Ovary (tissue), 9 donors: Measurements from ENCODE around the gene LDLR. TPM values are rescaled to one million over a fixed set of nuclear protein-coding genes. Genes with fewer than 3 reads are reported as not detected.
"Not testable (repeated sequence)": the region's sequence is repeated elsewhere in the genome, so short reads cannot be mapped to it uniquely, and the experiment has no call there.

Experiments
- DNase-seq, 5 donors: peaks; one replicate each; pipeline ENCODE4 v3.0.0-alpha.2; 2019 to 2020
- H3K27ac ChIP-seq, 2 donors: fragments of 200-600 bp; one replicate each; pipeline versions ENCODE4 v1.5.1 to v1.8.0; 2019 to 2022
- H3K27me3 ChIP-seq: fragments of 200-600 bp; one replicate; pipeline ENCODE4 v1.8.0; 2022
- H3K36me3 ChIP-seq: fragments of 200-600 bp; sonication (generic); one replicate; pipeline ENCODE4 v1.5.1; 2019
- H3K4me1 ChIP-seq: one replicate; pipeline ENCODE4 v1.8.1; 2013; ENCODE audit warnings: mild to moderate bottlenecking, moderate library complexity; ENCODE audit not compliant: insufficient read depth
- H3K4me3 ChIP-seq: fragments of 200-600 bp; sonication (generic); one replicate; pipeline ENCODE4 v1.5.1; 2017
- H3K9me3 ChIP-seq, 2 donors: fragments of 200-600 bp in 1 of 2; sonication (generic) in 1 of 2; one replicate each; pipeline versions ENCODE4 v1.5.1 to v1.8.1; 2013 to 2019; ENCODE audit warnings: mild to moderate bottlenecking in 1 of 2, moderate library complexity in 1 of 2
- EP300 ChIP-seq: sonication (generic); formaldehyde crosslinking; IDR thresholded peaks from one replicate; pipeline ENCODE4 v1.6.1; 2017; ENCODE audit warnings: antibody characterized with exemption
- POLR2A ChIP-seq: fragments of 450-650 bp; IDR thresholded peaks from one replicate; pipeline ENCODE4 v1.6.1; 2017; ENCODE audit warnings: antibody characterized with exemption, mild to moderate bottlenecking, moderate library complexity
- WGBS, 3 donors: extraction: QIAGEN DNeasy Blood & Tissue Kit in 1 of 3; methylation state at CpG; one replicate each; pipeline versions ENCODE4 v1.1.5 to v1.1.7; 2013 to 2017; 5-methylcytosine and 5-hydroxymethylcytosine counted together
- intact Hi-C, 4 donors: fragments of 100-400 bp; cut with DNase I; formaldehyde crosslinking; loops; one replicate each; pipeline versions ENCODE4 v1.11.0 to v1.15.1; 2022 to 2023
- polyA plus RNA-seq, 2 donors: library from polyadenylated mRNA; stranded (reverse); fragments of 200-250 nt in 1 of 2; fragments of 350-450 nt in 1 of 2; fragmentation: Illumina TruSeq in 1 of 2; extraction: RNeasy Lipid Tissue Mini Kit (QIAGEN cat#74804) in 1 of 2; gene quantifications; one replicate each; pipeline ENCODE4 v1.2.3, GENCODE V29; 2013 to 2014
- total RNA-seq, 7 donors: library from RNA; depleted of rRNA in 2 of 7; stranded (reverse); fragments of >200 nt in 2 of 7; fragmentation: NEBNext Ultra II Directional in 3 of 7; extraction: Animal tissue kit (Norgen Biotek cat#: 25700) in 3 of 7; gene quantifications; one replicate each; pipeline versions ENCODE4 v1.1.0 to v1.2.4, GENCODE V29; 2016 to 2023
- TF ChIP-seq, protein P1 (sequence below), 3 donors: fragments of 450-650 bp in 2 of 3; fragments of 200-600 bp in 1 of 3; IDR thresholded peaks; one replicate each; pipeline versions ENCODE4 v1.5.1 to v1.8.0; 2016 to 2022; ENCODE audit warnings: antibody characterized with exemption in 3 of 3, mild to moderate bottlenecking in 1 of 3
- donor health status: DM: no; HTN: no; CAD: no; lungs with moderate emphysema.
- donor health status: DM: no; HTN: no; CAD: no.
- donor health status: Bipolar disorder and iron deficiency.
- donor health status: DM: yes; HTN: yes; CAD: no.
- donor health status: DM: no; HTN: no; CAD: no.
- donor health status: DM: yes; HTN: yes; CAD: no.

LDLR gene
- total and polyA plus RNA-seq, 9 donors, result 31.1 to 436 (median 141) TPM

GRCh38 chr19:11136400-11137101, 47.3 kb downstream of the LDLR start:
- H3K9me3 ChIP-seq, result no peaks in the 10 kb centered on the region
- intact Hi-C loops, result loop anchor here in 1 of 4 donors (1.0 kb wide), 1 partner anchor 68 kb away; no protein-coding TSS in a partner anchor
- 62 to 75% (median 65%) methylated on average over 14 of the region's 14 CpGs for WGBS, 3 donors
- no peaks in the 10 kb centered on the region for H3K36me3 ChIP-seq
- DNase-seq, result no peak
- peak overlapping the region; percentile 74 to 85 for H3K27ac ChIP-seq
- TF ChIP-seq EP300, result no peak
- TF ChIP-seq POLR2A, result no peak
- no peaks in the 10 kb centered on the region for H3K27me3 ChIP-seq
- no peak overlapping the region for H3K4me3 ChIP-seq
- peaks cover 17% of the 10 kb centered on the region for H3K4me1 ChIP-seq

GRCh38 chr19:11137542-11138384, 48.5 kb downstream of the LDLR start:
- intact Hi-C loops, result loop anchor here (1.0 to 2.0 kb wide), 3 partner anchors 66 to 67 kb away; no protein-coding TSS in a partner anchor
- DNase-seq, result peak; percentile 89 to 91 (median 90)
- Histone ChIP-seq H3K9me3 (no peaks in the 10 kb centered on the region), H3K27ac (peak overlapping the region; percentile 85 to 88), H3K36me3 (no peaks in the 10 kb centered on the region), H3K27me3 (no peaks in the 10 kb centered on the region), H3K4me1 (peaks cover 23% of the 10 kb centered on the region), H3K4me3 (peak overlapping the region; percentile 32)
- TF ChIP-seq EP300, result no peak
- TF ChIP-seq POLR2A, result no peak
- TF ChIP-seq, protein P1, sequence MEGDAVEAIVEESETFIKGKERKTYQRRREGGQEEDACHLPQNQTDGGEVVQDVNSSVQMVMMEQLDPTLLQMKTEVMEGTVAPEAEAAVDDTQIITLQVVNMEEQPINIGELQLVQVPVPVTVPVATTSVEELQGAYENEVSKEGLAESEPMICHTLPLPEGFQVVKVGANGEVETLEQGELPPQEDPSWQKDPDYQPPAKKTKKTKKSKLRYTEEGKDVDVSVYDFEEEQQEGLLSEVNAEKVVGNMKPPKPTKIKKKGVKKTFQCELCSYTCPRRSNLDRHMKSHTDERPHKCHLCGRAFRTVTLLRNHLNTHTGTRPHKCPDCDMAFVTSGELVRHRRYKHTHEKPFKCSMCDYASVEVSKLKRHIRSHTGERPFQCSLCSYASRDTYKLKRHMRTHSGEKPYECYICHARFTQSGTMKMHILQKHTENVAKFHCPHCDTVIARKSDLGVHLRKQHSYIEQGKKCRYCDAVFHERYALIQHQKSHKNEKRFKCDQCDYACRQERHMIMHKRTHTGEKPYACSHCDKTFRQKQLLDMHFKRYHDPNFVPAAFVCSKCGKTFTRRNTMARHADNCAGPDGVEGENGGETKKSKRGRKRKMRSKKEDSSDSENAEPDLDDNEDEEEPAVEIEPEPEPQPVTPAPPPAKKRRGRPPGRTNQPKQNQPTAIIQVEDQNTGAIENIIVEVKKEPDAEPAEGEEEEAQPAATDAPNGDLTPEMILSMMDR (IDR thresholded peaks at IDR 0.05), result peak; percentile 77 to 97 (median 96)
- WGBS, 3 donors, result 1 to 3% (median 1%) methylated on average over 28 of the region's 28 CpGs

- Histone ChIP-seq H3K36me3 (no peaks in the 10 kb centered on the region), H3K27ac (peak overlapping the region; percentile 85 to 88), H3K4me1 (peaks cover 31% of the 10 kb centered on the region), H3K27me3 (no peaks in the 10 kb centered on the region), H3K4me3 (no peak overlapping the region), H3K9me3 (no peaks in the 10 kb centered on the region)
- DNase-seq, result peak; percentile 80 to 84 (median 81)
- TF ChIP-seq EP300 (no peak), POLR2A (peak; percentile 9)
- intact Hi-C loops, result loop anchor here in 3 of 4 donors (1.0 to 2.0 kb wide), 2 partner anchors 65 to 66 kb away; no protein-coding TSS in a partner anchor
- WGBS, 3 donors, result 6 to 14% (median 14%) methylated on average over 13 of the region's 13 CpGs
Measured at GRCh38 chr19:11138601-11139300, 49.5 kb downstream of the LDLR start.

DNA sequence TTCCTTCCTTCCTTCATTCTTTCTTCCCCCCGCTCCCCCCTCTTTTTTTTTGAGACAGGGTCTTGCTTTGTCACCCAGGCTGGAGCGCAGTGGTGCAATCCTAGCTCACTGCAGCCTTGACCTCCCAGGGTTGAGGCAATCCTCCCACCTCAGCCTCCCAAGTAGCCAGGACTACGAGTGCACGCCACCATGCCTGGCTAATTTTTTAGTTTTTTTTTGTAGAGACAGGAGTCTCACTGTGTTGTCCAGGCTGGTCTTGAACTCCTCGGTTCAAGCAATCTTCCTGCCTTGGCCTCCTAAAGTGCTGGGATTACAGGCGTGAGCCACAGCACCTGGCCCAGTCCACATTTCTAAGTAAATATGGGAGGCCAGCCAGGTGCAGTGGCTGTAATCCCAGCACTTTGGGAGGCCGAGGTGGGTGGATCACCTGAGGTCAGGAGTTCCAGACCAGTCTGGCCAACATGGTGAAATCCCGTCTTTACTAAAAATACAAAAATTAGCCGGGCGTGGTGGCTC, 50.8 kb downstream of the LDLR start:
- H3K4me3 ChIP-seq, DNase-seq, H3K9me3 ChIP-seq, H3K36me3 ChIP-seq, H3K27me3 ChIP-seq, intact Hi-C loops: not testable (repeated sequence)
- Histone ChIP-seq H3K27ac (peak overlapping the region; percentile 7 to 85), H3K4me1 (peaks cover 31% of the 10 kb centered on the region)
- 79 to 85% (median 83%) methylated on average over 10 of the region's 10 CpGs for WGBS, 3 donors

- H3K36me3 ChIP-seq, result no peaks in the 10 kb centered on the region
- 90 to 97% (median 94%) methylated on average over 9 of the region's 9 CpGs for WGBS, 3 donors
- H3K27me3 ChIP-seq, result no peaks in the 10 kb centered on the region
- no peak overlapping the region for H3K4me3 ChIP-seq
- DNase-seq, result peak in 1 of 5 donors; percentile 28
- no peak overlapping the region for H3K27ac ChIP-seq
- TF ChIP-seq EP300 (no peak), POLR2A (no peak)
- TF ChIP-seq, protein P1 (IDR thresholded peaks at IDR 0.05), result no peak
- intact Hi-C loops, result no loop called here
- H3K4me1 ChIP-seq, result peaks cover 31% of the 10 kb centered on the region
- H3K9me3 ChIP-seq, result no peaks in the 10 kb centered on the region
Measured at GRCh38 chr19:11140896-11141295, 51.6 kb downstream of the LDLR start.
